Measurements from ENCODE around the gene EGFR.

DNA sequence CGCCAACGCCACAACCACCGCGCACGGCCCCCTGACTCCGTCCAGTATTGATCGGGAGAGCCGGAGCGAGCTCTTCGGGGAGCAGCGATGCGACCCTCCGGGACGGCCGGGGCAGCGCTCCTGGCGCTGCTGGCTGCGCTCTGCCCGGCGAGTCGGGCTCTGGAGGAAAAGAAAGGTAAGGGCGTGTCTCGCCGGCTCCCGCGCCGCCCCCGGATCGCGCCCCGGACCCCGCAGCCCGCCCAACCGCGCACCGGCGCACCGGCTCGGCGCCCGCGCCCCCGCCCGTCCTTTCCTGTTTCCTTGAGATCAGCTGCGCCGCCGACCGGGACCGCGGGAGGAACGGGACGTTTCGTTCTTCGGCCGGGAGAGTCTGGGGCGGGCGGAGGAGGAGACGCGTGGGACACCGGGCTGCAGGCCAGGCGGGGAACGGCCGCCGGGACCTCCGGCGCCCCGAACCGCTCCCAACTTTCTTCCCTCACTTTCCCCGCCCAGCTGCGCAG, 424 bp downstream of the EGFR start:
- TF ChIP-seq POLR2AphosphoS5 (IDR thresholded peaks at IDR 0.05; ENCODE audit: low read depth, low read length): no peak
- TF ChIP-seq SIN3A (IDR thresholded peaks at IDR 0.05; ENCODE audit: borderline replicate concordance, insufficient read depth, low read length): no peak

Measured in PFSK-1 (cell line).